ENCODE measurements around the gene C8A. TPM values are rescaled to one million over a fixed set of nuclear protein-coding genes. Genes with fewer than 3 reads are reported as not detected.

Gene C8A
- total RNA-seq, 4 donors from 2014 or later, result not detected

- H3K4me3 ChIP-seq, result no peak overlapping the region
- TF ChIP-seq POLR2AphosphoS5 (IDR thresholded peaks at IDR 0.05), result no peak
- TF ChIP-seq CTCF (IDR thresholded peaks at IDR 0.05), result no peak
- TF ChIP-seq POLR2A (IDR thresholded peaks at IDR 0.05; ENCODE audit: low read depth), result no peak
- TF ChIP-seq EP300 (IDR thresholded peaks at IDR 0.05), result no peak
- H3K36me3 ChIP-seq, result no peaks in the 10 kb centered on the region
- 100% methylated on average over 1 of the region's 1 CpG for WGBS
- intact Hi-C loops (cut with DNase I), result no loop called here
- H3K27ac ChIP-seq (replicated peaks in 1 of 4), result no peak overlapping the region
- H3K4me1 ChIP-seq, result no peaks in the 10 kb centered on the region
- no peak for DNase-seq (ENCODE audit: extremely low spot score)
- no peaks in the 10 kb centered on the region for H3K27me3 ChIP-seq
- no peaks in the 10 kb centered on the region for H3K9me3 ChIP-seq
Observed at GRCh38 chr1:56954664-56955063, 100.1 kb downstream of the C8A start.

GRCh38 chr1:56957931-56958330 is 103.3 kb downstream of the C8A start:
- Histone ChIP-seq H3K4me3 (no peak overlapping the region), H3K9me3 (no peaks in the 10 kb centered on the region), H3K27ac (replicated peaks in 1 of 4) (no peak overlapping the region), H3K27me3 (no peaks in the 10 kb centered on the region), H3K4me1 (no peaks in the 10 kb centered on the region), H3K36me3 (no peaks in the 10 kb centered on the region)
- no peak for DNase-seq (ENCODE audit: extremely low spot score)
- TF ChIP-seq EP300 (IDR thresholded peaks at IDR 0.05) (no peak), POLR2AphosphoS5 (IDR thresholded peaks at IDR 0.05) (no peak), POLR2A (IDR thresholded peaks at IDR 0.05; ENCODE audit: low read depth) (no peak), CTCF (IDR thresholded peaks at IDR 0.05) (no peak)
- 66% methylated on average over 3 of the region's 3 CpGs for WGBS
- intact Hi-C loops (cut with DNase I), result no loop called here

- no peaks in the 10 kb centered on the region for H3K27me3 ChIP-seq
- H3K4me3 ChIP-seq, result no peak overlapping the region
- WGBS, result no CpG with 5 or more reads among the region's 2 CpGs
- intact Hi-C loops (cut with DNase I), result no loop called here
- H3K36me3 ChIP-seq, result no peaks in the 10 kb centered on the region
- no peak overlapping the region for H3K27ac ChIP-seq (replicated peaks in 1 of 4)
- no peak for TF ChIP-seq POLR2A (IDR thresholded peaks at IDR 0.05; ENCODE audit: low read depth)
- TF ChIP-seq POLR2AphosphoS5 (IDR thresholded peaks at IDR 0.05), result no peak
- TF ChIP-seq CTCF (IDR thresholded peaks at IDR 0.05), result no peak
- no peak for TF ChIP-seq EP300 (IDR thresholded peaks at IDR 0.05)
- DNase-seq (ENCODE audit: extremely low spot score), result no peak
- no peaks in the 10 kb centered on the region for H3K9me3 ChIP-seq
- H3K4me1 ChIP-seq, result no peaks in the 10 kb centered on the region
Observed at GRCh38 chr1:56958526-56958925, 103.9 kb downstream of the C8A start.

- Histone ChIP-seq H3K4me1 (no peaks in the 10 kb centered on the region), H3K27me3 (no peaks in the 10 kb centered on the region), H3K27ac (replicated peaks in 1 of 4) (no peak overlapping the region), H3K36me3 (no peaks in the 10 kb centered on the region), H3K4me3 (no peak overlapping the region), H3K9me3 (no peaks in the 10 kb centered on the region)
- intact Hi-C loops (cut with DNase I), result no loop called here
- no peak for DNase-seq (ENCODE audit: extremely low spot score)
- TF ChIP-seq POLR2AphosphoS5 (IDR thresholded peaks at IDR 0.05), result no peak
- no peak for TF ChIP-seq POLR2A (IDR thresholded peaks at IDR 0.05; ENCODE audit: low read depth)
- TF ChIP-seq CTCF (IDR thresholded peaks at IDR 0.05), result no peak
- 78% methylated on average over 9 of the region's 10 CpGs for WGBS
Observed at GRCh38 chr1:56961426-56961825, 106.8 kb downstream of the C8A start.

GRCh38 chr1:56963667-56964066 is 109.1 kb downstream of the C8A start:
- Histone ChIP-seq H3K27me3 (no peaks in the 10 kb centered on the region), H3K9me3 (no peaks in the 10 kb centered on the region), H3K4me1 (no peaks in the 10 kb centered on the region), H3K27ac (replicated peaks in 1 of 4) (no peak overlapping the region), H3K4me3 (no peak overlapping the region), H3K36me3 (no peaks in the 10 kb centered on the region)
- DNase-seq (ENCODE audit: extremely low spot score), result no peak
- intact Hi-C loops (cut with DNase I), result no loop called here
- no peak for TF ChIP-seq EP300 (IDR thresholded peaks at IDR 0.05)
- TF ChIP-seq POLR2A (IDR thresholded peaks at IDR 0.05; ENCODE audit: low read depth), result no peak
- TF ChIP-seq CTCF (IDR thresholded peaks at IDR 0.05), result no peak
- no peak for TF ChIP-seq POLR2AphosphoS5 (IDR thresholded peaks at IDR 0.05)
- 93% methylated on average over 4 of the region's 4 CpGs for WGBS

All from esophagus muscularis mucosa (tissue), 4 donors.